WTC11 (cell line): ENCODE data around the gene TMCC1.

ENCODE experiments used
- MYBL2 ChIP-seq: sonication (generic); formaldehyde crosslinking; IDR thresholded peaks from 2 replicates; pipeline ENCODE4 v1.8.1; 2023; ENCODE audit warnings: mild to moderate bottlenecking, moderate library complexity, missing genetic modification reagents
- TEAD4 ChIP-seq: sonication (generic); formaldehyde crosslinking; IDR thresholded peaks from 2 replicates; pipeline ENCODE4 v1.8.0; 2022; ENCODE audit warnings: mild to moderate bottlenecking, missing genetic modification reagents
- TF ChIP-seq, protein P1 (sequence below): fragments of 200-600 bp; IDR thresholded peaks from 2 replicates; pipeline ENCODE4 v1.8.0; 2022; ENCODE audit warnings: antibody characterized with exemption
- TF ChIP-seq, protein P2 (sequence below): sonication (generic); formaldehyde crosslinking; IDR thresholded peaks from 2 replicates; pipeline ENCODE4 v1.8.1; 2023; ENCODE audit warnings: mild to moderate bottlenecking, missing genetic modification reagents, moderate library complexity

DNA sequence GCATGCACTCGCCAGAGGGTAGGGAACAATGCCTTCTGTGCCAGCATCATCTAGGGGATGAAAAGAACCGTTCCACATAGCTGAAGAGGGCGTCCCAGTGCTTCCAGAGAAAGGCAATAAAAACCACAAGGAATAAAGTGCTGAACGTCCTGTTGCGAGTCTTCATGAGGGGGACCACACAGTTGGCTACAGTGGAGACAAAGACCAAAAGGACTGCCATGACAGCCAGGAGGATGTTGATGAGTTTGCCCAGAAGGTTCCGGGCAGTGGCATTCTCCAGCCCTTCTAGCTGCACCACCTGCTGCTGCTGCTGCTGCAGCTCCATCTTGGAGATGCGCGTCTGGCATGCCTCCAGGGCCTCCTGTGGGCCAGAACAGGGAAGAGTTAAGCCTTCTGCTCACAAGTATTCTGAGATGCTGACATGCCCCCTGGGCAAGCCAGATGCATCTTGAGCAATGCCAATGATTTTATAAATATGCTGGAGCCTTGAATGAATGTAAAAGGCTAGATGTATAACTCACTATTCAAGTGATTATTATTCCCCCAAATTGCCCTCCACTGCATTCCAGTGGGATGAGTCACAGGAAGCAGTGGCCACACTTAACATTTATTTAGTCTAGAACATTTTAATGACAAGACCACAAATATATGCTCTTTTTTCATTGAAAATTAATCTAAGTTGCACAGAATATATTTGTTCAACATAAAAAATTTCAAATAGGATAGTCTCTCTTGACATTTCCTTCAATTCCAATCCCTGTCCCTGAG, 241.9 kb downstream of the TMCC1 start:
- TF ChIP-seq, protein P1, sequence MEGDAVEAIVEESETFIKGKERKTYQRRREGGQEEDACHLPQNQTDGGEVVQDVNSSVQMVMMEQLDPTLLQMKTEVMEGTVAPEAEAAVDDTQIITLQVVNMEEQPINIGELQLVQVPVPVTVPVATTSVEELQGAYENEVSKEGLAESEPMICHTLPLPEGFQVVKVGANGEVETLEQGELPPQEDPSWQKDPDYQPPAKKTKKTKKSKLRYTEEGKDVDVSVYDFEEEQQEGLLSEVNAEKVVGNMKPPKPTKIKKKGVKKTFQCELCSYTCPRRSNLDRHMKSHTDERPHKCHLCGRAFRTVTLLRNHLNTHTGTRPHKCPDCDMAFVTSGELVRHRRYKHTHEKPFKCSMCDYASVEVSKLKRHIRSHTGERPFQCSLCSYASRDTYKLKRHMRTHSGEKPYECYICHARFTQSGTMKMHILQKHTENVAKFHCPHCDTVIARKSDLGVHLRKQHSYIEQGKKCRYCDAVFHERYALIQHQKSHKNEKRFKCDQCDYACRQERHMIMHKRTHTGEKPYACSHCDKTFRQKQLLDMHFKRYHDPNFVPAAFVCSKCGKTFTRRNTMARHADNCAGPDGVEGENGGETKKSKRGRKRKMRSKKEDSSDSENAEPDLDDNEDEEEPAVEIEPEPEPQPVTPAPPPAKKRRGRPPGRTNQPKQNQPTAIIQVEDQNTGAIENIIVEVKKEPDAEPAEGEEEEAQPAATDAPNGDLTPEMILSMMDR: no peak
- no peak for TF ChIP-seq TEAD4
- TF ChIP-seq, protein P2, sequence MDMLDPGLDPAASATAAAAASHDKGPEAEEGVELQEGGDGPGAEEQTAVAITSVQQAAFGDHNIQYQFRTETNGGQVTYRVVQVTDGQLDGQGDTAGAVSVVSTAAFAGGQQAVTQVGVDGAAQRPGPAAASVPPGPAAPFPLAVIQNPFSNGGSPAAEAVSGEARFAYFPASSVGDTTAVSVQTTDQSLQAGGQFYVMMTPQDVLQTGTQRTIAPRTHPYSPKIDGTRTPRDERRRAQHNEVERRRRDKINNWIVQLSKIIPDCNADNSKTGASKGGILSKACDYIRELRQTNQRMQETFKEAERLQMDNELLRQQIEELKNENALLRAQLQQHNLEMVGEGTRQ (CRISPR knock-in tag): no peak
- no peak for TF ChIP-seq MYBL2 (CRISPR knock-in tag)
